GM06990 (cell line): Measurements from ENCODE around the gene ABLIM1.

Experiments used
- DNase-seq: peaks from one replicate; pipeline ENCODE4 v3.0.0-alpha.2; 2011; ENCODE audit not compliant: insufficient read length; ENCODE audit errors: extremely low read depth
- H3K27me3 ChIP-seq: replicated peaks from 2 replicates; pipeline ENCODE4 v1.6.0; 2011; ENCODE audit warnings: low read length; ENCODE audit not compliant: control insufficient read depth, insufficient read depth
- H3K36me3 ChIP-seq: 2 replicates; pipeline ENCODE4 v1.5.1; 2011; ENCODE audit warnings: low read length; ENCODE audit not compliant: control insufficient read depth, insufficient read depth
- H3K4me3 ChIP-seq: replicated peaks from 2 replicates; pipeline ENCODE4 v1.5.1; 2011; ENCODE audit warnings: low read depth, mild to moderate bottlenecking, control low read depth, low read length
- TF ChIP-seq, protein P1 (sequence below): IDR thresholded peaks from 2 replicates; pipeline ENCODE4 v1.5.1; 2011; ENCODE audit warnings: low read length, control low read depth, mild to moderate bottlenecking, inconsistent platforms; ENCODE audit not compliant: insufficient read depth, poor library complexity, severe bottlenecking

The ABLIM1 gene

DNA sequence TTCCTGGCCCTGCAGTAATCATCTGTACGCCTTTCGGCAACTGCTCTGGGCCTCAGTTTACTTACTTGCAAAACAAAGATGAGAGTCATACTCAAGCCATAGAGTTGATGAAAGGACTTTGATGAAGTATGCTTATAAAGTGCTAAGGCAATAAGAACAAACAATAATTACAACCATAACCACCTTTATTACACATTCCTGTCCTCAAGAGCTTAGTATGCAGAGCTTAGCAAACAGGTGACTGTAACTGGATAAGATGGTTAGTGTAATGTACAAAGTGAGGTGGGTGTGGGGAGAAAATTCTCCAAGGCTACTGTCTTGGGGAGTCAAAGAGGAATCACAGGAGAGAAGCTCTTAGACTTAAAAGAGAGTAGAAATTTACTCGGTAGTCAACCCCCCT is 136.8 kb downstream of the ABLIM1 start:
- Histone ChIP-seq H3K27me3 (no peaks in the 10 kb centered on the region), H3K4me3 (no peak overlapping the region), H3K36me3 (no peaks in the 10 kb centered on the region)
- no peak for DNase-seq
- TF ChIP-seq, protein P1, sequence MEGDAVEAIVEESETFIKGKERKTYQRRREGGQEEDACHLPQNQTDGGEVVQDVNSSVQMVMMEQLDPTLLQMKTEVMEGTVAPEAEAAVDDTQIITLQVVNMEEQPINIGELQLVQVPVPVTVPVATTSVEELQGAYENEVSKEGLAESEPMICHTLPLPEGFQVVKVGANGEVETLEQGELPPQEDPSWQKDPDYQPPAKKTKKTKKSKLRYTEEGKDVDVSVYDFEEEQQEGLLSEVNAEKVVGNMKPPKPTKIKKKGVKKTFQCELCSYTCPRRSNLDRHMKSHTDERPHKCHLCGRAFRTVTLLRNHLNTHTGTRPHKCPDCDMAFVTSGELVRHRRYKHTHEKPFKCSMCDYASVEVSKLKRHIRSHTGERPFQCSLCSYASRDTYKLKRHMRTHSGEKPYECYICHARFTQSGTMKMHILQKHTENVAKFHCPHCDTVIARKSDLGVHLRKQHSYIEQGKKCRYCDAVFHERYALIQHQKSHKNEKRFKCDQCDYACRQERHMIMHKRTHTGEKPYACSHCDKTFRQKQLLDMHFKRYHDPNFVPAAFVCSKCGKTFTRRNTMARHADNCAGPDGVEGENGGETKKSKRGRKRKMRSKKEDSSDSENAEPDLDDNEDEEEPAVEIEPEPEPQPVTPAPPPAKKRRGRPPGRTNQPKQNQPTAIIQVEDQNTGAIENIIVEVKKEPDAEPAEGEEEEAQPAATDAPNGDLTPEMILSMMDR, result no peak

DNA sequence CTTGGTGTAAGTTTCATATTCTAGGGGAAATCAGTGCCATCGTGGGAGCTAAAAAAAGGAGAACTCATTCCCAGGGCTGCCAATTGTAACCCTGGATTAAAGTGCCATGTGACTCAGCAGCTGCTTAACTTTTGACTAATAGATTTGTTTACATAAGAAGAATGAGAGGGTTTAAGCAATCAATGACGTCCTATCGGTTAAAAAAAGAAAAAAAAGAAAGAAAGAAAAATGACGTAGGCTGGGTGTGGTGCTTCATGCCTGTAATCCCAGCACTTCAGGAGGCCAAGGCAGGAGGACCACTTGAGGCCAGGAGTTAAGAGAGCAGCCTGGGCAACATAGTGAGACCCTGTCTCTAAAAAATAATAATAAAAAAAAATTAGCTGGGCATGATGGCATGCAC is 137.6 kb downstream of the ABLIM1 start:
- H3K36me3 ChIP-seq, result no peaks in the 10 kb centered on the region
- no peak overlapping the region for H3K4me3 ChIP-seq
- no peaks in the 10 kb centered on the region for H3K27me3 ChIP-seq
- TF ChIP-seq, protein P1, result no peak
- DNase-seq, result no peak

DNA sequence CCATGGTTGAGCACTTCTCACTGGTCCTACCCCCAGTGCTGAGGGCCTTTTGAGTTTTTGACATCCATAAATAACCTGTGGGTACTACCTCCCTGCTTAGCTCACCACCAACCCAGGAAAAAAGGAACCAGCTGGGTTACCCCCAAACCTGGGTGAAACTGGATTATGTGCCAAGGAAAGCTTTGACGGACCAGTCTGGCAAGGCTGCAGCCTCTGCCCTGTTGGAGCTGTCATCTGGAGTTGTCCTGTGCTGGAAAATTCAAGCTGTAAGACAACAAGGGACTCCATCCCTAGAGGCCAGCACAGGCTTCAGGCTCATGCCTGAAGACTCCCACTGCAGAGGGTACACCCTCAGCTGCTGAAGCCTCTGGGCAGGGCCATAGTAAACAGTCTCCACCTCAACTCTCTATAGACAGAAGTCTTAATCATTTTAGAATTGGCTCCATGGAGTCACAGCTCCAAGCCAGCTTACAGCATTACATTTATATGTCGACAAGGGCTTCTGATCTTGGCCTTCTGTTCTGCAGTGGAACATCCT is 138.2 kb downstream of the ABLIM1 start:
- TF ChIP-seq, protein P1, result no peak
- no peak for DNase-seq
- H3K4me3 ChIP-seq, result no peak overlapping the region
- H3K36me3 ChIP-seq, result no peaks in the 10 kb centered on the region
- H3K27me3 ChIP-seq, result no peaks in the 10 kb centered on the region

DNA sequence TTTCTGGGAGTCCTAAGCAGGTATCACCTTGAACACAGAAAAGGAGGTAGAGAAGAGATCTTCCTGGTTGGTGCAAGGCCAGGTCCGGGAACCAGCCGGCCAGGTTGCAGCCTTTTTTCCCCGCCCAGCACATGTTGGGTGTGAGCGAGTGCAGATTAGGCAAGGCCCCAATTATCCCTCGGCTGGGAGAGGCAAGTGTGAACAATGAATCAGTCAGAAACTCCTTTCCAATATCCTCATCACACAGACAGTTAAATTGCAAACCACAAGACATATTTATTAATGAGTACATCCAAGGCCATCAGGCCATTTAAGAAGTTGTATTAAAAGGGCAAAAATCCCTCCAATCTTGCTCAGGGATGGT is 138.8 kb downstream of the ABLIM1 start:
- DNase-seq, result no peak
- no peaks in the 10 kb centered on the region for H3K27me3 ChIP-seq
- H3K36me3 ChIP-seq, result no peaks in the 10 kb centered on the region
- TF ChIP-seq, protein P1, result no peak
- no peak overlapping the region for H3K4me3 ChIP-seq

DNA sequence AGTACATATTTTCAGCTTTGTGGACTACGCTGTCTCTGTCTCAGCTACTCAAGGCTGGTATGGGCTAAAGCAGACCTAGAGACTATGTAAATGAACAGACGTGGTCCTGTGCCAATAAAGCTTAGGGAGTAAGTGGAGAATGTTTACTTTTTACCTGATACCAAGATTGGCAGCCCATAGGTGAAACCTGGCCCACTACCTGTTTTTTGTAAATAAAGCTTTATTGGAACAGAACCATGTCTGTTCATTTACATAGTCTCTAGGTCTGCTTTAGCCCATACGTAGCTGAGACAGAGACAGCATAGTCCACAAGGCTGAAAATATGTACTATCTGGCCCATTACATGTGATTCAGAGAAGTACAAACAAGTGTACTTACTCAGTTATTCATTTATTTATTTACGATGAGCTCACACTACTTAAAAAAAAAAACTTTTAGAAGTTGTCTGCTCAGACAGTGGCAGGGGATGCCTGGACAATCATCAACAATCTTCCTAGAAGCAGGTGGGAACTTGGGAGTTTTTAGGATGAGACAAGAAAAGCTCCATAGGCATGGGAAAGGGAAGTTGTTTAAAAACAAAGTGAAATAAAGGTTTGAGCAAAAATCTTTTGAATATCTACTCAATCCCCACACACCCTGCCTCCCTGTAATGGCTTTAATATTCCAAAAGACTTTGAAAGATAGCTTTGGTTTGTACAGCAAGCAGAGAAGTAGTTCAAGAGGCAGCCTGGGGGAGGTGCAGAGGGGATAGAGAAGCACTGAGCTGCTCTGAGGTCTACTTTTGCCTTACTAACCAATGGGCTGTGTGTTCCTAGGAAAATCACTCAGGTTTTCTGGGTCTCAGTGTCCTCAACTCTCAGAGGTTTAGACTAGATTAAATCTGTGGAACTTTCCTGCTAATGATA is 139.4 kb downstream of the ABLIM1 start:
- DNase-seq, result no peak
- no peaks in the 10 kb centered on the region for H3K36me3 ChIP-seq
- TF ChIP-seq, protein P1, result no peak
- H3K4me3 ChIP-seq, result no peak overlapping the region
- H3K27me3 ChIP-seq, result no peaks in the 10 kb centered on the region
